GM10266 (cell line): ENCODE data around the gene SHROOM2.

ENCODE experiments used
- DNase-seq: peaks from one replicate; pipeline ENCODE4 v3.0.0; 2012; ENCODE audit errors: extremely low spot score
- CTCF ChIP-seq: IDR thresholded peaks from 2 replicates; pipeline ENCODE4 v1.5.1; 2012; ENCODE audit warnings: mild to moderate bottlenecking, low read depth; ENCODE audit not compliant: control insufficient read depth, insufficient read depth; ENCODE audit errors: missing control alignments

Gene SHROOM2

GRCh38 chrX:9816084-9816700 is 30.0 kb downstream of the SHROOM2 start:
- no peak for TF ChIP-seq CTCF
- DNase-seq = no peak

GRCh38 chrX:9821572-9821971 is 35.3 kb downstream of the SHROOM2 start:
- DNase-seq = no peak
- no peak for TF ChIP-seq CTCF

GRCh38 chrX:9824554-9824953 is 38.3 kb downstream of the SHROOM2 start:
- DNase-seq = no peak
- no peak for TF ChIP-seq CTCF

- no peak for TF ChIP-seq CTCF
- no peak for DNase-seq
Observed at GRCh38 chrX:9825129-9825790, 39.0 kb downstream of the SHROOM2 start.

- DNase-seq = no peak
- no peak for TF ChIP-seq CTCF
Observed at GRCh38 chrX:9825966-9826365, 39.7 kb downstream of the SHROOM2 start.

GRCh38 chrX:9829308-9830267 is 43.4 kb downstream of the SHROOM2 start:
- DNase-seq = peak; percentile 41
- TF ChIP-seq CTCF = no peak
